Nucleus accumbens (tissue), 56 donors: ENCODE results near the gene CRHR1.
A peak's percentile ranks its signal among the peaks of the same experiment; 100 is the strongest.

ENCODE experiments used
- DNase-seq, 56 donors: peaks; one replicate each; lab custom pipeline; 2025; lab: John Stamatoyannopoulos, UW

CRHR1 gene

GRCh38 chr17:45786349-45786748, 2.2 kb downstream of the CRHR1 start:
- DNase-seq: no peak

GRCh38 chr17:45787044-45787443, 2.9 kb downstream of the CRHR1 start:
- DNase-seq: peak in 7 of 56 donors; percentile 5 to 61 (median 11)

- no peak for DNase-seq
Observed at GRCh38 chr17:45787656-45788055, 3.5 kb downstream of the CRHR1 start.

GRCh38 chr17:45788057-45788456, 3.9 kb downstream of the CRHR1 start:
- DNase-seq: no peak

GRCh38 chr17:45789874-45790273, 5.8 kb downstream of the CRHR1 start:
- DNase-seq: no peak

- no peak for DNase-seq
Observed at GRCh38 chr17:45790296-45790922, 6.3 kb downstream of the CRHR1 start.

GRCh38 chr17:45791041-45791582, 7.0 kb downstream of the CRHR1 start:
- no peak for DNase-seq

GRCh38 chr17:45791935-45792334, 7.8 kb downstream of the CRHR1 start:
- DNase-seq: no peak

- no peak for DNase-seq
Observed at GRCh38 chr17:45792437-45792836, 8.3 kb downstream of the CRHR1 start.

GRCh38 chr17:45792995-45793755, 9.1 kb downstream of the CRHR1 start:
- no peak for DNase-seq

- no peak for DNase-seq
Observed at GRCh38 chr17:45793999-45794540, 9.9 kb downstream of the CRHR1 start.

GRCh38 chr17:45794840-45795239, 10.7 kb downstream of the CRHR1 start:
- no peak for DNase-seq

GRCh38 chr17:45800816-45801215, 16.7 kb downstream of the CRHR1 start:
- no peak for DNase-seq

GRCh38 chr17:45801421-45801820, 17.3 kb downstream of the CRHR1 start:
- DNase-seq: no peak

GRCh38 chr17:45808845-45809244, 24.7 kb downstream of the CRHR1 start:
- DNase-seq: no peak

- no peak for DNase-seq
Observed at GRCh38 chr17:45809499-45809898, 25.4 kb downstream of the CRHR1 start.

- no peak for DNase-seq
Observed at GRCh38 chr17:45812102-45812501, 28.0 kb downstream of the CRHR1 start.

GRCh38 chr17:45813048-45813725, 29.1 kb downstream of the CRHR1 start:
- peak in 38 of 56 donors; percentile 8 to 72 (median 34) for DNase-seq

- DNase-seq: peak in 37 of 56 donors; percentile 14 to 71 (median 36)
Observed at GRCh38 chr17:45814622-45815606, 30.8 kb downstream of the CRHR1 start.

- no peak for DNase-seq
Observed at GRCh38 chr17:45815752-45816151, 31.6 kb downstream of the CRHR1 start.
